RWPE1 (cell line): ENCODE data around the gene TANC1.
A peak's percentile ranks its signal among the peaks of the same experiment; 100 is the strongest.

Experiments
- CTCF ChIA-PET: fragments of 350-600 bp; sonication (Branson Sonifier 250); formaldehyde crosslinking; extraction: SDS; loops from one replicate; lab custom pipeline; 2021; lab: Yijun Ruan, JAX
- POLR2A ChIA-PET: fragments of 400-600 bp; formaldehyde crosslinking; extraction: SDS; loops from one replicate; lab custom pipeline; 2020; ENCODE audit warnings: antibody characterized with exemption; ENCODE audit not compliant: low non-redundant PET; lab: Yijun Ruan, JAX
- DNase-seq: peaks from one replicate; pipeline ENCODE4 v3.0.0; 2012; ENCODE audit warnings: low spot score
- H3K27ac ChIP-seq: fragments of 450-650 bp; 2 replicates; pipeline ENCODE4 v1.5.1; 2017
- CTCF ChIP-seq: fragments of 450-650 bp; conservative IDR thresholded peaks from 2 replicates; pipeline ENCODE4 v1.5.1; 2017; ENCODE audit warnings: low read depth, mild to moderate bottlenecking

TANC1 gene

DNA sequence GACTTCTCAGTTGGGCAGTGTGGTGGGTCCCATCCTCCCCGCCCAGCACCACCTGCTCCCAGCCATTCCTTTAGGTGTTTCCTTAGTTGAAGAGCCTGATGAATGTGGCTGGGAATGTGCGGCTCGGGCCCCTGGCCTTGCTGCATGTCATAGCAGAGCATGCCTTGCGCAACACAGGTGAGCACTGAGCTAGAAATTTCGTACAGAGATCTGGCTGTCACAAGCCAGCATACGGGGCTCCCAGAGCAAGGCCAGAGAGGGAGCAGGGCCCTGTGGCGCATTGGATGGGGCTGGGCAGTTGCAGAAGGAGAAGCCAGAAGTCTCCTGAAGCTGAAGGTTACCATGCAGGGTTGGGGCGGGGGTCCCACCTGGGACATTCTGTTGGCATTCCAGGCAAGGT lies 188.4 kb downstream of the TANC1 start:
- DNase-seq: peak; percentile 73
- ChIA-PET CTCF (interaction anchor here (0.5 to 0.7 kb wide), 4 partner anchors 12 to 253 kb away, joined by 3 to 5 read pairs (median 4); no protein-coding TSS in a partner anchor), POLR2A (no interaction called here)
- no peak for TF ChIP-seq CTCF
- H3K27ac ChIP-seq: peak overlapping the region; percentile 82

- no peak for TF ChIP-seq CTCF
- POLR2A ChIA-PET: no interaction called here
- CTCF ChIA-PET: interaction anchor here (0.6 to 1.0 kb wide), 4 partner anchors 44 to 699 kb away, joined by 3 to 5 read pairs (median 4); no protein-coding TSS in a partner anchor
- H3K27ac ChIP-seq: peak overlapping the region; percentile 82
- DNase-seq: peak; percentile 59
Observed at GRCh38 chr2:159157361-159158209, 189.1 kb downstream of the TANC1 start.

GRCh38 chr2:159160412-159160811 lies 192.0 kb downstream of the TANC1 start:
- ChIA-PET CTCF (interaction anchor here (0.5 kb wide), 1 partner anchor 204 kb away, joined by 5 read pairs; no protein-coding TSS in a partner anchor), POLR2A (no interaction called here)
- no peak for DNase-seq
- TF ChIP-seq CTCF: no peak
- no peak overlapping the region; the same call in 1 of the 2 replicates for H3K27ac ChIP-seq

GRCh38 chr2:159160954-159161353 lies 192.5 kb downstream of the TANC1 start:
- no peak overlapping the region; the same call in 1 of the 2 replicates for H3K27ac ChIP-seq
- DNase-seq: no peak
- POLR2A ChIA-PET: no interaction called here
- CTCF ChIA-PET: no interaction called here
- no peak for TF ChIP-seq CTCF

DNA sequence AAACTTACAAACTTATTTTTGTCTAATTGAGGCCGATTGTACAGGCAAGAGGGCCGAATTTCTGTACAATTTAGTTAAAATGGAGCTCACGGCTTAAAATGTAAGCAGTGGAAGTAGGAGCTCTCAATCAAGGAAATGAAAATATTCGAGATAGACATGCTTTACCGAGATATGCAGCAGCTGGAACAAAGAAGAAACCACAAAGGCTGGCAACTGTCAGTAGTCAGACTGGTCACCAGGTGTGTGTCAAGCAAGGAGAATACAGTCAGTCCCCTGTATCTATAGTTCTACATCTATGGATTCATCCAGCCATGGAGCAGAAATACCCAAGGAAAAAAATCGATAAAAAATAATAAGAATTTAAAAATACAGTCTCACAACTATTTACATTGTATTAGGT lies 195.5 kb downstream of the TANC1 start:
- ChIA-PET POLR2A (no interaction called here), CTCF (interaction anchor here (0.6 kb wide), 1 partner anchor 1264 kb away, joined by 3 read pairs; no protein-coding TSS in a partner anchor)
- no peak for DNase-seq
- H3K27ac ChIP-seq: no peak overlapping the region
- TF ChIP-seq CTCF: no peak

DNA sequence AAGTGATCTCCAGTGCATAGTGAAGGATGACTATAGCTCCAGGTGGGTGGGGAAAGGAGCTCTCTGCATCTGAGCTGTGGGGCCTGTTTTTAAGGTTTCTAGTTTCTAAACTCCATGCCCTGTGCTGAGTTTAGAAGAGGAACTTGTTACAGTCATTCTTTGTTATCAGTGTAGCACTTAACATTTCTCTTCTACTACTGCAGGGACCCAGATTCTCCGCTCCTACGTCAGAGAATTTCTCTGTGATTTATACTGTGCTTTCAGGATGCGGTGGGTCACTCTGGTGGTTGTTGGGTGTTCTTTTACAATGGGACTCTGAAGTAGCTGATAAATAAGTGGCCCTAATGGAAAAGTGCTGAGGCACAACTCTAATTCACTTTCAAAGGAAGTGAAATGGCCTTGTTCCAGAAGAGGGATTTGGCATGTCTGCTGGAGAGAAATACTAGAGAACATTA lies 196.0 kb downstream of the TANC1 start:
- TF ChIP-seq CTCF: no peak
- ChIA-PET CTCF (no interaction called here), POLR2A (no interaction called here)
- DNase-seq: no peak
- H3K27ac ChIP-seq: no peak overlapping the region
